Progenitor cell of endocrine pancreas (in vitro differentiated cells): Measurements from ENCODE around the gene SMCHD1. TPM values are rescaled to one million over a fixed set of nuclear protein-coding genes. Genes with fewer than 3 reads are reported as not detected.
A peak's percentile ranks its signal among the peaks of the same experiment; 100 is the strongest.

Experiments used
- DNase-seq: peaks from one replicate; pipeline ENCODE4 v3.0.0; 2021; ENCODE audit warnings: low spot score; ENCODE audit not compliant: unreplicated experiment
- H3K27ac Mint-ChIP-seq: 2 replicates; pipeline ENCODE4 v1.8.0; 2021; ENCODE audit warnings: mild to moderate bottlenecking, moderate library complexity, mixed read lengths
- H3K27me3 Mint-ChIP-seq: 2 replicates; pipeline ENCODE4 v1.8.0; 2021; ENCODE audit warnings: mixed read lengths
- H3K36me3 Mint-ChIP-seq: 2 replicates; pipeline ENCODE4 v1.8.0; 2022; ENCODE audit warnings: mixed read lengths; ENCODE audit not compliant: insufficient read depth
- H3K4me1 Mint-ChIP-seq: 2 replicates; pipeline ENCODE4 v1.8.0; 2021; ENCODE audit warnings: low read depth, mixed read lengths
- H3K4me3 Mint-ChIP-seq: 2 replicates; pipeline ENCODE4 v1.8.0; 2021; ENCODE audit warnings: low read depth, mild to moderate bottlenecking, moderate library complexity, mixed read lengths
- H3K9me3 Mint-ChIP-seq: 2 replicates; pipeline ENCODE4 v1.8.0; 2021; ENCODE audit warnings: low read depth, mixed read lengths
- CTCF ChIP-seq: fragments of 200-600 bp; sonication (generic); IDR thresholded peaks from one replicate; pipeline ENCODE4 v1.5.0; 2021; ENCODE audit warnings: antibody characterized with exemption, mild to moderate bottlenecking; ENCODE audit not compliant: unreplicated experiment
- total RNA-seq: library from RNA; stranded (reverse); gene quantifications from 2 replicates; pipeline ENCODE4 v1.2.1, GENCODE V29; 2021

SMCHD1 gene
- total RNA-seq, 1 donor from 2014 or later, result 59.2 TPM

- no peak for DNase-seq
- H3K27ac Mint-ChIP-seq, result no peak overlapping the region
- no peak for TF ChIP-seq CTCF
- H3K4me1 Mint-ChIP-seq, result peaks cover 8% of the 10 kb centered on the region
- no peak overlapping the region for H3K4me3 Mint-ChIP-seq
- H3K9me3 Mint-ChIP-seq, result no peaks in the 10 kb centered on the region
- no peaks in the 10 kb centered on the region for H3K36me3 Mint-ChIP-seq
- peaks cover 70% of the 10 kb centered on the region for H3K27me3 Mint-ChIP-seq
Observed at GRCh38 chr18:2845172-2845571, 189.6 kb downstream of the SMCHD1 start.

- Mint-ChIP-seq H3K4me3 (peak within 1 kb of the TSS; percentile 70), H3K36me3 (no peaks in the 10 kb centered on the region), H3K4me1 (peaks cover 6% of the 10 kb centered on the region), H3K27ac (no peak within 1 kb of the TSS), H3K9me3 (no peaks in the 10 kb centered on the region), H3K27me3 (peaks cover 76% of the 10 kb centered on the region)
- no peak for TF ChIP-seq CTCF
- peak; percentile 18 for DNase-seq
Observed at GRCh38 chr18:2846636-2847316, 191.2 kb downstream of the SMCHD1 start, which contains the start of gene EMILIN2. EMILIN2 (plus strand) TSS chr18:2847006; CDS start chr18:2847189, 183 bp downstream.

GRCh38 chr18:2847317-2848246, 192.1 kb downstream of the SMCHD1 start:
- peak overlapping the region; percentile 69 for H3K4me3 Mint-ChIP-seq
- no peaks in the 10 kb centered on the region for H3K36me3 Mint-ChIP-seq
- peak; percentile 17 for DNase-seq
- H3K9me3 Mint-ChIP-seq, result no peaks in the 10 kb centered on the region
- H3K27ac Mint-ChIP-seq, result peak overlapping the region; percentile 33
- peaks cover 78% of the 10 kb centered on the region for H3K27me3 Mint-ChIP-seq
- no peak for TF ChIP-seq CTCF
- peaks cover 6% of the 10 kb centered on the region for H3K4me1 Mint-ChIP-seq

DNA sequence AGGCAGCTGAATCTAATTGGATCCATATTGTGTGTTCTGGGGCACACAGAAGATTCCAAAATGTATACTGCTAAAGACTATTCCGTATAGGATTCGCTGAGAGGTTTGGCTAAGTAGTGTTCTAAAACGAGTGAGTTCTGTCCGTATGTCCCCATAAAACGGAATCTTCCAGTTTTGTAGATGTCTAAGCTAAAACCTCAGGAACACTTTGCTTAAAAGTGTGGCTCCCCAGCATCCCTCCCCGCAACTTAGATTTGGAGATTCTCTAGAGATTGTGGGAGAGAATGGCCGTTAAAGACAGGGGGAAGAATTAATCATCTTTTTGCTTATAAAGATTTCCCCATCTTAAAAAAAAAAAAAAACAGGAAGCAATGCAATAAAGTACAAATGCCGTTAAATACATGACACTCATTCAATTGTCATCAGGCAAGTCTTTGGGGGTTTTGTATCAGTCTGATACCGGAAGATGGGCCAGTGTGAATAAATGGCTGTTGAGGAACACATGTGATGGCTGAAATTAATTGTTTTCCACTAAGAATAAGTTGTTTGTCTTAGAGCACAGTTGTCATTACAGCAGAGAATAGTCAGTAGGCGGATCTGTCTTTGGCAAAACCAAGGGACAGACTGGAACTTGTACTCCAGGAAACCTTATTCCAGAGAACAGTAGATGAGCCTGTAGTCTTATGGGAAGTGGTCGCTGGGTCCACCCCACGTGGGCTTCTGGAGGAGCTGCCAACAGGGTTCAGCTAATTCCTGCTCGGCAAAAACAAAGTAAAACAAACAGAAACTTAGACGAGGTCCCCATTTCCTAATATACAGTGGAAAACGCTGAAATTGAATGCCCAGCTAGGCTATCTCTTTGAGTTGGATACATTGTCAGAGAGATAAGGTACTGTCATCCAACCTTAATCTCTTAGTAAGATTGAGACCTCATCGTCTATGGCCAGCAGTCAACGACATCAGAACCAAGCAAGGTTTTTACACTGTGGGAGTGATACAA, 193.0 kb downstream of the SMCHD1 start:
- H3K9me3 Mint-ChIP-seq, result no peaks in the 10 kb centered on the region
- TF ChIP-seq CTCF, result no peak
- peak overlapping the region; percentile 33 for H3K27ac Mint-ChIP-seq
- H3K27me3 Mint-ChIP-seq, result peaks cover 73% of the 10 kb centered on the region
- H3K4me3 Mint-ChIP-seq, result peak overlapping the region; percentile 69
- peaks cover 8% of the 10 kb centered on the region for H3K4me1 Mint-ChIP-seq
- DNase-seq, result no peak
- no peaks in the 10 kb centered on the region for H3K36me3 Mint-ChIP-seq
